Amygdala (tissue), 56 donors: ENCODE data around the gene ADAMTS17.

ENCODE experiments used
- DNase-seq, 56 donors: peaks; one replicate each; lab custom pipeline; 2025; lab: John Stamatoyannopoulos, UW

Gene ADAMTS17

GRCh38 chr15:100058458-100058857, 283.3 kb downstream of the ADAMTS17 start:
- no peak for DNase-seq

GRCh38 chr15:100057281-100057680, 284.5 kb downstream of the ADAMTS17 start:
- DNase-seq: no peak

- DNase-seq: no peak
Measured at GRCh38 chr15:100056411-100057072, 285.2 kb downstream of the ADAMTS17 start.

GRCh38 chr15:100055821-100056220, 286.0 kb downstream of the ADAMTS17 start:
- DNase-seq: no peak

- DNase-seq: no peak
Measured at GRCh38 chr15:100054539-100054938, 287.2 kb downstream of the ADAMTS17 start.

DNA sequence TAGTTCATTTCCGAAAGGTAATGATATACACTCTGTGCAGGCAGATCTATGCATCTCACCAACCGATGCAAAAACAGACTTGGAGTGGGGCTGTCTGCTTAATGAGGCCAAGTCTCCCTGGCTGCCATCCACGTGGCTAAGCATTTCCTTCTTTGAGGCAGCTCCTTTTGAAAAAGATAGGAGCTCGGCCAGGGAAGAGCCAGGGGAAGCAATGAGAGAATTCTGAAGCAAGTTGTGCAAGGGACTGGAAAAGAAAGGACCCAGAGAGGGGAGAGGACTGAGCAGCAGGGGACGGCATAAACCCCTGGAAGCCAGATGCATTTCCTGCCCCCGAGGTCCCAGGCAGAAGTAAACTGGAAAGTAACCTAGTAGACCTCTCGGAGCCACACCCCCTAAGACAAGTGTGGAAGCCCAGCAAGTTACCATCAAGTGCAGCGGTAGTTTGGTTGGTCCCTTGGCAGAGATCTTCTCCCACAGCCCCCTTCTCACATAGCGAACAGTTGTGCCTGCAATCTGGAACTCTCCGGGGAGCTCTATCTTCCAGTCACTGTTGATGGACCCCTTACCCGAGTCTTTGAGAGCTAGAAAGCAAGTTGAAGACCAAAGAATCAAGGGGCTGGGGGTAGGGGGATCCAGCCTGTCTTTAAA, 288.2 kb downstream of the ADAMTS17 start:
- DNase-seq: no peak

DNA sequence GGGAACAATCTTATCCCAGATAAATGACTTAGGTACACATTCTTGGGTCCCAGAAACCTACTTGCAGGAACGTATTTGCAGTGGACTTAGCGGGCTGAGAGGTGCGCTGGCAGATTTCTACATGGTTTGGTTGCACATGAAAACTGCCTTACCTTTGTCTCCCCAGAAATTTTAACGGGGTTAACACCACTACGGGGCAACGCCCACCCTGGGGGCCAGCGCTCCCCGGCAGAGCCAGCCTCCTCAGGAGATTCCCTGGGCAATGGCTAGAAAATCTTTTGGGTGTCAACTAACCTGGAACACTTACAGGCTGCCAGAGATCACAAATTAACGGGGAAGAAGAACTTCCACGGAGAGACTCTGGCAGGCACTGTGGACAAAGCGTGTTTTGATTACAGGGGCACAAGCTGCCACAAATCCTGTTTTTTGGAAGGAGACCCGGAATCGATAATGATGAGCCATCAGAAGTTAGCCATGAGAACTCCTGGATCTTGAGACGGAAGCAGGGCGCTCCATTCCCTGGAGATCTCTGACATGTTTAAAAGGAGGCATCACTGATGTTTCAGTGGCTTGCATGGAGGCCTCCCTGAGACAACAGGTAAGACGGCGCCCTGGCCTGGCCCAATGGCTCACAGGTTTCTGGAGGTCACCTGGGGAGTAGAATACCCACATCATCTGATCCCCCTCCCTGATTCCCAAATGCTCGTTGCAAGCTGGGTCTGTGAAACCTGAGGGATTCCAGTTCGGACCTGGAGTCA, 288.9 kb downstream of the ADAMTS17 start:
- no peak for DNase-seq

DNA sequence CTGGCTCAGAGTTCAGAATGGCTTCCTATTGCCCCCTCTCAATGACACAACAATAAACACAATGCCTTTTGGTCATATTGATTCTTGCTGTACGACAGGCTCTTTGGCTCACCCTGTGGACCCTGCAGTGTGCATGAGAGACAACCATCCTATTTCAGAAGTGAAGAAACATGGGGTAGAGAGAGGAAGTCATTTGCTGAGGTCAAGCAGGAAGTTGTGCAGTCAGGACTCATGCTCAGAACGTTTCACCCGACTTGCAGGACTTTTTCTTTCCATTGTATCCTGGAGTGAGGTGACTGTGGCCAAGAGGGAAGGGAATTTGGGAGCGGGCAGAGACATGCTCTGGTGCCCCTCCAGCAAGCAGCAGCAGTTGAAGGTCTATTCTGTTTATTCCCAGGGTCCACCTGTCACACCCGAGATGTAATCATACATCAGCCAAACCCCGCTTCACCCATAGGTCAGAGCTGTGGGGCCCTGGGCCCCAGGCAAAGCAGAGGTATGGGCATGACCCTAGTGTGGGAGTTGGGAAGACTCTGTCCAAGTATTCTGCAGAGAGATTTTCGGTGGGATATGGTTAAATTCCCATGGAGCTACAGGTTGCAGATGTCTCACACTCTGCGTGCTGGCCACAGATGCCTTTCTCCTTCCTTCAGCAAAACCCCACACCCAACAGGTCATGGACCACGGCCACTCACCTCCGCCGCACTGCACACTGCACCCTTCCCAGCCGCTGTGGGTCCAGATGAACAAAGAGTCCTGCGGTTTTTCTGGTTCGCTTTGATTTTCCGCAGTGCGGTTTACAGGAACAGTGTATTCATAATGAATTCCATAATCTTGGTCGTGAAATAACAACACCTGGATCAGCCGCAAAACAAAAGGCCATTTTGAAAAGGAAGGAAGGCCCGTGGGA, 290.6 kb downstream of the ADAMTS17 start:
- DNase-seq: no peak

GRCh38 chr15:100049936-100050876, 291.6 kb downstream of the ADAMTS17 start:
- DNase-seq: no peak

- DNase-seq: no peak
Measured at GRCh38 chr15:100049483-100049882, 292.3 kb downstream of the ADAMTS17 start.

DNA sequence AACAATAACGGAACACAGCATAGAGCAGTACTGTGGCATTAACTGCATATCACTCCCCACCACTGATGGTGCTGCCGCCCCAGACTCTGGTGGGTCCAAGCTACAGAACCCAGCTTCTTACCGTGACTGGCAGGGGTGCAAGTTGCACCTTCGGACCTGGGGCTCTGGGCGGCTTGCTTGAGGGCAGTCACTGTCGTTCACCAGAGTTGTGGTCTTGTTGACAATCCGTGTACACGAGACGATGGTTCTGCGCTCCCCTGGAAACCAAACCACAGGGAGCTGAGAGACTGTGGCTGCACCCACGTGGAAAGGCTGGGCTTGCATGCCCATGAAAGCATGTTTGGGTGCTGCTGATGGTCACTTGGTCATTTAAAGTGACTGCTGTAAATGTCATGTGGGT, 293.0 kb downstream of the ADAMTS17 start:
- no peak for DNase-seq

DNA sequence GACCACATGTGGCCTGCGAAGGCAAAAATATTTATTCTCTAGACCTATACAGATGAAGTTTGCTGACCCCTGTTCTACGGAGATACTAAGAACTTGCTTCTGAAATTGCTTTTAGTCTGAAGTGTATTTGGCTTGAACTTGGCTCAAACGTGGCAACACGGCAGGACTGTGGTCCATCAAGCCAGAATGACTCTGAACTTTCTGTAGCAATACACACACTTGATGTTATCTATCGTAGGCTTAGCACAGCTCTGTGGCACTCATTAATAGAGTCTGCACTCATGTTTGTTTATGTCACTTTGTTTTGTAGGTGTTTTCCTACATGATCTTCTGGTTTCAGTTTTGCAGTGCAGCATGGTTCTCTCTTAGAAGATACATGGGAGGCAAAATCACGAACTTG, 298.1 kb downstream of the ADAMTS17 start:
- DNase-seq: no peak

- DNase-seq: no peak
Measured at GRCh38 chr15:100043068-100043641, 298.6 kb downstream of the ADAMTS17 start.

DNA sequence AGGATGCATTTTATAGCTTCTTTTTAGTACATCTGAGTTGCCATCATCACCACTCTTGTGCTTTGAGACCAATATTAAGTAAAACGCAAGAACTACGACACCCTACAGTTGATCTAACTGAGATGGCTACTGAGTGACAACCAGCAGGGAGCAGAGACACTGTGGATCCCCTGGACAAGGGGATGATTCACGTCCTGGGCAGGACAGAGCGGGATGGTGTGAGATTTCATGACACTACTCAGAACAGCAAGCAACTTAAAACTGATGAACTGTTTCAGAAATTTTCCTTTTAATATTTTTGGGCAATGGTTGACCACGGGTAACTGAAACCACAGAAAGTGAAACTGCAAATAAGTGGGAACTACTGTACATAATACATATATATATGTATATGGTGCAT, 299.2 kb downstream of the ADAMTS17 start:
- DNase-seq: no peak

GRCh38 chr15:100041127-100041828, 300.5 kb downstream of the ADAMTS17 start:
- no peak for DNase-seq

DNA sequence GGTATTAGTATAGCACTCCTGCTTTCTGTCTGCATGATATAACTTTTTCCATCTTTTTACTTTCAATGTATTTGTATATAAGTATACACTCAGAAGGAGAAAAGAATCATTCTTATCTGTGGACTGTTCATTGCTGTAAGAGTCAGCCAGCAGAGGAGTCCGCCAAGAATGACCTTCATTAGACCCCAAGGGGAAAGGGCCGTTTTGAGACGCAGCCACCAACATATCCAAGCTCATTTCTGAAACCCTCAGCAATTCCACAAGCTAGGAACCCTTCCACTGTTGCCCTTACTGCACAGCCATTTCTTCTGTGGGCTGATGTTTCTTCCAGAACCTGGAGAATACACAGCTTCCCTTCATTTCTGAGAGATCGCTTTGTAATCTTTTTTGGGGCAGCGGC, 301.8 kb downstream of the ADAMTS17 start:
- DNase-seq: no peak

GRCh38 chr15:100038736-100039135, 303.0 kb downstream of the ADAMTS17 start:
- DNase-seq: no peak

GRCh38 chr15:100037901-100038300, 303.9 kb downstream of the ADAMTS17 start:
- no peak for DNase-seq

DNA sequence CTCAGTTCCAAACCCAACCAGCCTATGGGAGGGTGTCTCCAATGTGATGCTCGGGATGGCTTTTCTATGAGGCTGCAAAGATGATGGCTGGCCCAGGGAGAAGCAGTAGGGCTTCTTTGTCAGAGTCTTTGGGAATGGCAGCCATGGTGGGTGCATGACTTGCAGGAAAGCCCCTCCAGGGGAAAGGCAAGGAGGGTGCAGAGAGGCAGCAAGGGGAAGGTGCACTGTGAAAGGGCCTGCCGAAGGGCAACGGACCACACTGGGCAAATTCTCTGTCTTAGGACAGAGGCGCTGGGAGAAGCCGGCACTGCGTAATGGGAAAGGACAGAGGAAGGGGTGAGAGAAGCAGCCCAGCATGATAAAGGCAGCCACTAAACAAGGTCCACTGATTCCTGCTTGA, 305.8 kb downstream of the ADAMTS17 start:
- no peak for DNase-seq
